Inflammatory macrophage (primary cell): ENCODE results near the gene AMIGO2.
A peak's percentile ranks its signal among the peaks of the same experiment; 100 is the strongest.
"Not testable (repeated sequence)": the region's sequence is repeated elsewhere in the genome, so short reads cannot be mapped to it uniquely, and the experiment has no call there.

Source experiments
- DNase-seq, 2 donors: peaks; one replicate each; pipeline ENCODE4 v3.0.0-alpha.2; 2020 to 2022
- total RNA-seq, 18 experiments: gene quantifications; one replicate each; lab custom pipeline; 2026; ENCODE audit warnings: mixed read lengths in 6 of 18, inconsistent platforms in 2 of 18; lab: John Stamatoyannopoulos, UW

AMIGO2 gene, protein sequence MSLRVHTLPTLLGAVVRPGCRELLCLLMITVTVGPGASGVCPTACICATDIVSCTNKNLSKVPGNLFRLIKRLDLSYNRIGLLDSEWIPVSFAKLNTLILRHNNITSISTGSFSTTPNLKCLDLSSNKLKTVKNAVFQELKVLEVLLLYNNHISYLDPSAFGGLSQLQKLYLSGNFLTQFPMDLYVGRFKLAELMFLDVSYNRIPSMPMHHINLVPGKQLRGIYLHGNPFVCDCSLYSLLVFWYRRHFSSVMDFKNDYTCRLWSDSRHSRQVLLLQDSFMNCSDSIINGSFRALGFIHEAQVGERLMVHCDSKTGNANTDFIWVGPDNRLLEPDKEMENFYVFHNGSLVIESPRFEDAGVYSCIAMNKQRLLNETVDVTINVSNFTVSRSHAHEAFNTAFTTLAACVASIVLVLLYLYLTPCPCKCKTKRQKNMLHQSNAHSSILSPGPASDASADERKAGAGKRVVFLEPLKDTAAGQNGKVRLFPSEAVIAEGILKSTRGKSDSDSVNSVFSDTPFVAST
- 1.1 to 13.9 (median 4.4) reads per million in 18 experiments for total RNA-seq

- DNase-seq = peak; percentile 65 to 71
Observed at GRCh38 chr12:47079468-47079980, at the start of gene AMIGO2, which contains the start of gene PCED1B. Gene AMIGO2, minus strand, starts transcription at chr12:47079959. Its CDS starts 957 bp downstream, at chr12:47079002. Gene PCED1B, plus strand, starts transcription at chr12:47079621. Its CDS starts 155,443 bp downstream, at chr12:47235064.

GRCh38 chr12:47126246-47126645, 46.5 kb upstream of the AMIGO2 start:
- DNase-seq = peak; percentile 8 to 67

GRCh38 chr12:47124451-47124850, 44.7 kb upstream of the AMIGO2 start:
- peak; percentile 31 to 53 for DNase-seq

- no peak for DNase-seq
Observed at GRCh38 chr12:47123730-47124129, 44.0 kb upstream of the AMIGO2 start.

- no peak for DNase-seq
Observed at GRCh38 chr12:47122602-47123001, 42.8 kb upstream of the AMIGO2 start.

- DNase-seq = no peak
Observed at GRCh38 chr12:47121146-47121545, 41.4 kb upstream of the AMIGO2 start.

DNA sequence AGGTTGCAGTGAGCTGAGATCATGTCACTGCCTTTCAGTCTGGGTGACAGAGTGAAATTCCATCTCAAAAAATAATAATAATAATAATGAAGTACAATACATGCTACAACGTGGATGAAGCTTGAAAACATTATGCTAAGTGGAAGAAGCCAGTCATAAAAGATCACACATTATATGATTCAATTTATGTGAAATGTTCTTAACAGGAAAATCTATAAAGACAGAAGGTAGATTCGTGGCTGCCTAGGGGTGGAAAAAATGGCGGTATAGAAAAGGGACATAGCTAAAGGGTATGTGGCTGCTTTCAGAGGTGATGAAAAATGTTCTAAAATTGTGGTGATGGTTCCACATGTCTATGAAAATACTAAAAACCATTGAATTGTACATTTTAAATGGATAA, 41.0 kb upstream of the AMIGO2 start:
- DNase-seq = no peak

GRCh38 chr12:47117305-47117704, 37.5 kb upstream of the AMIGO2 start:
- not testable (repeated sequence) for DNase-seq

- no peak for DNase-seq
Observed at GRCh38 chr12:47114481-47114892, 34.7 kb upstream of the AMIGO2 start.

- DNase-seq = no peak
Observed at GRCh38 chr12:47112679-47113078, 32.9 kb upstream of the AMIGO2 start.

DNA sequence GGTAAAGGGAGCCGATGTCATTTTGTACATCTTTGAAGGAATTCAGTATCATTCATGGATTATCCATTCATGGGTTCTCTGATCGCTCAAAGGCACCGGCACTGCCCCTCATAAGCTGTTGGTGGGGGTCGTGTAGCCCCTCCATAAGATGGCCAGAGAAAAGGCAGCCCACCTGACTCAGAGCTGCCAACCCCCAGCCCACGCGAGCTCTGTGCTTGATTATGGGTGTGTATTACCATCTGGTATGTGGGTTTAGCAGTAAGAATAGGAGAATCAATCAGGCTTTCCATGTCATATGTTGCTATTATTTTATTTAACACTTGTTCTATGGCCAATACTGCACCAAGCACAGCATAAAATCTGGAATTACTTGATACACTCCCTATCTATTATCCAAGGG, 32.1 kb upstream of the AMIGO2 start:
- DNase-seq = no peak

- DNase-seq = no peak
Observed at GRCh38 chr12:47111392-47111778, 31.6 kb upstream of the AMIGO2 start.

DNA sequence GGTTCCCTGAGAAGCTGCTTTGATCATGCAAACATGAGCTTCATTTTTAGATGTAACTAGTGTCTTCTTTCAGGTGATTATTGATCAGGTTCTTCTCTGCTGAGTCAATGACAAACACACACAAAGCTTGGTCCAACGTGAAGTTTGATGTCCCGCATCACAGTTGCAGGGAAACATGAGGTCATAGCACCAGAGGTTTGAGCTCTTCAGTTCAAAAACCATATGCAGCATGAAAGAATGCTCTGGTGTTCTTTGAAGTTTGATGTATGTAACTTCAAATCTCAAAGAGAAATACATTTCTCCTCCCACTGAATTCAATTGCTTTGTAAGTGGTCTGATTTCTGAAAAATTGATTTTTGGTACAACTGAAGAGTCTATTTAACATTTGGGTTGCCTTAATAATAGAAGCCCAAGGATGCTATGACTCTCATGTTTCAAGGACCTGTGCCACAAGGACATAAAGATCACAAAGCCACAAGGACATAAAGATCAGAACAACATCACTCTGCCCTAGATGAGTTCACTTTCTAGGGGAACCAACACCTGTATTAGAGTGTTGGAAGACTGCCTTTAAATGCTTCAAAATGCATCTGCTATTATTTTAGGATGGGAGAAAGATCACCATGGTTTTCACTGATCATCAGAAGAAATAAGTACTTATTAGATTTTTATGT, 31.1 kb upstream of the AMIGO2 start:
- no peak for DNase-seq

DNA sequence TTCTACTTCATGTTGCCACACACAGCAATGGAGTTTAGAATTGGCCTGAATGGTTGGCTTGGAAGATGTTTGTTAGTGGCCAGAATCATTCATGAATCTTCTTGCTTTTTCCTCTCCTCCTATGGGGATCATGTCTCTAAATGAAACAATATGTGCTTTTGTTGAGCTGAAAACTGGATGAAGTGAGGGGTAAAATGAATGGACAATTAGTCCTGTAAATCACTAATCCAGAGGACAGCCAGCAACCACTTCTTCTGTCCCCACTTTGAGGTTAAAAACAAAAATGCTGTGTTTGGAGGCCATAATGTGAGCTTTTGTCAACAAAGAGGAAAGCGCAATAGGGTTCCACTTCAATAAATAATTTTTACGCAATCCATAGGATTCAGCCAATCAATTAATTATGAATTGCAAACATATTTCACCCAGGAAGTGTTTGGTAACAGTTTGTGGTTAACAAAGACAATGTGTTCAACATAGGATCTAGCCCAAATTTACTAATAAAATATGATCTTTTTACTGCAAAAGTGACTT, 30.3 kb upstream of the AMIGO2 start:
- DNase-seq = no peak

DNA sequence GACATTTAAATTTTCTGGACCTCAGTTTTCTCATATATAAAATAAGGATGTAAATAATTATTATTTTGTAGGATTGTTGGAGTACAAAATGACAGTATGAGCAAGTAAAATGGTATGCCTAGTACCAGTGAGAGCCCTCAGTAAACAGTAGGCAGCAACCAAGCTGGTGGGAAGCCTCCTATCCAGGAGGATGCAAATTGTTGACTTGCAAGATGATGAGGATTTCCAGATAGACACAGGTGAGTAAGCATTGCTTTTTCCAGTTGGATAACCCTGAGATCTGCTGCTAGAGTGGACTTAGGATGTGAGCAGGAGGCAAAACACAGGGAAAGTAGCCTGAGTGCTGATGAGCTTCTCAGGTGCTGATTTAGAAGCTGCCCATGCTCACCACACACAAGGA, 28.2 kb upstream of the AMIGO2 start:
- DNase-seq = no peak

- DNase-seq = no peak
Observed at GRCh38 chr12:47107446-47107845, 27.7 kb upstream of the AMIGO2 start.

DNA sequence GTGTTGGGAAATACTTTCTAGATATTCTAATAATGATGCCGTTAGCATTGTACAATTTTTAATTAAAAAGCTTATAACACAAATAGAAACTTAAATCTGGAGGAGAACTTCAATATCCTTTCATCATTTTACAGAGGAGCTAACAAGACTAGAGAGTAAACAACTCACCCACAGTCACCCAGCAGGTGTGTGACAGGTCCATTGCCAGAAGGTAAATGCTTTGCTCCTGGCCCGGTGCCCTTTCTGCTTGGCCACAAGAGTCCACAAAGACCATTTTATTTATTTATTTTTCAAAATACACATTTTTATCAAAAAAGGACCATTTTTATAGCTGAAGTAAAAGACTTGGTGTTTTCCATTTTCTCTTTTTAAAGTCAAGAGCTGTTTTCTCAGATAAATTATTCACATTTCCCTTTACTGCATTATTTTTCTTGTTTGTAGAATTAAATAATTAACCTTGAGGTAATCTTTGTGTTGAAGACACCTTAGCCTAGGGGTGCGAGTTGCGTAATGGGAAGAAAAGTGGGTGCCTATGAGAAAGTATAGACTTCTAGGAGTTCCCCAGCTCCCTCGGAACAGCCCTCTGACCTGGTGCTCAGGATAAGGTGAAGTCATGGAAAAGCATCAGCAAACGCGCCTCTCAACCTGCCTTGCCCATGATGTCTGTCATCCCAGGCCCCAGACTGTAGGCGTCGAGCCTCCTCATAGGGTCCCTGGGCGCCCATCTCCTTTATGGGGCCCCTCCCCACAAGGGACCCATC, 26.3 kb upstream of the AMIGO2 start:
- no peak for DNase-seq

- DNase-seq = no peak
Observed at GRCh38 chr12:47102845-47103651, 23.3 kb upstream of the AMIGO2 start.

- no peak for DNase-seq
Observed at GRCh38 chr12:47102406-47102805, 22.6 kb upstream of the AMIGO2 start.

GRCh38 chr12:47100160-47100559, 20.4 kb upstream of the AMIGO2 start:
- DNase-seq = no peak

DNA sequence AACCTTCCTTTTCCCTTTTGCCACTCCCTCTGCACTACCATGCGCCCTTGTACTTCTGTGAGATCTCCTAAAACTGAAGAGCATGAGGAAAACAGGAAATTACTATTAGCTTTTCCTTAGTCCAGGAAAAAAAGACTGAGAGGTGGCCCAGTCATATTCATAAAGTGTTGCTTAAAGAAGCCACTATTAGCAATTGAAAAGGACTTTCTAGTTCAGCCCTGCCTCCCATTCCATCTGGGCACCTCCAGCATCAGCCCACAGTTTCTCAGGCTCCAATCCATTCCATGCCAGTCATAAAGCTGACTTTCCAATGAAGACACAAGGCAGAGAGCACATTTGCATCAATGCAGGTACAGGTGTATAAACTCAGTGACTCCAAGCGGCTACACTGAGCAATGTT, 19.9 kb upstream of the AMIGO2 start:
- no peak for DNase-seq
